ENCODE measurements around the gene ZNF638. TPM values are rescaled to one million over a fixed set of nuclear protein-coding genes. Genes with fewer than 3 reads are reported as not detected.

ZNF638 gene
- total RNA-seq, 4 donors from 2014 or later: 195 to 326 (median 252) TPM

DNA sequence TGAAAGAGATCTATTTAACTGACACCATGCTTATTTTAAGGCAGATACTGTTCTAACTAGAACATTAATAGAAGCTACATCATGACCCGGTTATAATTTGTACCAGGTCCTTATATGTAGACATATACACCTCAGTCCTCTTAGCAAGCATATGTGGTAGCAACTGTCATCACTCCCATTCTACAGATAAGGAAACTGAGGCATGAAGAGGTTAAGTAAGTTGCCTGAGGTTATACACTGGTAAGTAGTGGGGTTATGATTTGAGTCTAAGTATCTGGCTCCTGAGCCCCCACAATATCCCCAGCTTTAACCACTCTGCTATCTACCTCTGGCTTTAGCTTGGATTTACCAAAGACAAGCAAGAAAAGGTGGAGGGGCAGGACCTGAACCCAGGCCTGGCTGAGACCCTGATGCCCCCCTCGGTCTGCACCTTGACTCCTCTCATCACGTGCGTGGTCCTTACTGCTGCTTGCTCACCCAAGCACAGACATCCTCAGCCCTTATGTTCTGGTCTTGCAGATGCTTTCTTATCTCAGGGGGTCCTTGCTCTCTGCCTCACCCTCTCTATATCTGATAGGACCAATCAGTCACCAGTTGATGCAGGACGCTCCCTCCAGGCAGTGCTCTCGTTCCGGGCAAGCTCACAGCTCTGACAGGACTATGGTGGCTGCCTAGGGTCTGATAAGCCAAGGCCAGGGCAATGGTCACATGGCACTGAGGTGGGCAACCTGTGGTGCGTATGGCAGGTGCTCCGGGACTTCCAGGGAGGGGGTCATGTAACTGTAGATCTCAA is 125.7 kb downstream of the ZNF638 start:
- no peaks in the 10 kb centered on the region for H3K9me3 ChIP-seq
- intact Hi-C loops (cut with DNase I; ENCODE audit: low total_unique reads): no loop called here
- H3K4me3 ChIP-seq: no peak overlapping the region
- H3K27me3 ChIP-seq: peaks cover 0 to 4% of the 10 kb centered on the region in 2 donors
- TF ChIP-seq, protein P1, sequence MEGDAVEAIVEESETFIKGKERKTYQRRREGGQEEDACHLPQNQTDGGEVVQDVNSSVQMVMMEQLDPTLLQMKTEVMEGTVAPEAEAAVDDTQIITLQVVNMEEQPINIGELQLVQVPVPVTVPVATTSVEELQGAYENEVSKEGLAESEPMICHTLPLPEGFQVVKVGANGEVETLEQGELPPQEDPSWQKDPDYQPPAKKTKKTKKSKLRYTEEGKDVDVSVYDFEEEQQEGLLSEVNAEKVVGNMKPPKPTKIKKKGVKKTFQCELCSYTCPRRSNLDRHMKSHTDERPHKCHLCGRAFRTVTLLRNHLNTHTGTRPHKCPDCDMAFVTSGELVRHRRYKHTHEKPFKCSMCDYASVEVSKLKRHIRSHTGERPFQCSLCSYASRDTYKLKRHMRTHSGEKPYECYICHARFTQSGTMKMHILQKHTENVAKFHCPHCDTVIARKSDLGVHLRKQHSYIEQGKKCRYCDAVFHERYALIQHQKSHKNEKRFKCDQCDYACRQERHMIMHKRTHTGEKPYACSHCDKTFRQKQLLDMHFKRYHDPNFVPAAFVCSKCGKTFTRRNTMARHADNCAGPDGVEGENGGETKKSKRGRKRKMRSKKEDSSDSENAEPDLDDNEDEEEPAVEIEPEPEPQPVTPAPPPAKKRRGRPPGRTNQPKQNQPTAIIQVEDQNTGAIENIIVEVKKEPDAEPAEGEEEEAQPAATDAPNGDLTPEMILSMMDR (IDR thresholded peaks at IDR 0.05): no peak
- no peak for TF ChIP-seq POLR2A (IDR thresholded peaks at IDR 0.05)
- no peak for DNase-seq
- no peaks in the 10 kb centered on the region for H3K4me1 ChIP-seq
- H3K27ac ChIP-seq: no peak overlapping the region
- no peaks in the 10 kb centered on the region for H3K36me3 ChIP-seq

DNA sequence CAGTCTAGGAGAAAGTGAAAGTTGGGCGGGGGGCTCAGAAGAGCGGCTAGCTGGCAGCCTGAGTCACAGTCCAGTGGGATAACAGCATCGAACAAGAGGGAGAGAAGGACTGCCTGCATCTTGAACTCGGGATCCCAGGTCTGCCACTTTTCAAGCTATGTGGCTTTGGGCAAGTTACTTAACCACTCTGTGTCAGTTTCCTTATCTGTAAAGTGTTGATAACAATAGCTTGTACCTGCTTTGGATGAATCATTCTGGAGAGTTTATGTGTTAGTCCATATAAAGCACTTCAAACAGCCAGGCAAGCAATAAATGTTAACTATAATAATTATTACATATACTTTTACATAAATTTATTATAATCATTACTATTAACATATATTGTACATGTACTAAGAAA is 126.3 kb downstream of the ZNF638 start:
- Histone ChIP-seq H3K27me3 (peaks cover 0 to 4% of the 10 kb centered on the region in 2 donors), H3K27ac (no peak overlapping the region), H3K36me3 (no peaks in the 10 kb centered on the region), H3K9me3 (no peaks in the 10 kb centered on the region), H3K4me1 (no peaks in the 10 kb centered on the region), H3K4me3 (no peak overlapping the region)
- TF ChIP-seq, protein P1 (IDR thresholded peaks at IDR 0.05): no peak
- TF ChIP-seq POLR2A (IDR thresholded peaks at IDR 0.05): no peak
- intact Hi-C loops (cut with DNase I; ENCODE audit: low total_unique reads): no loop called here
- no peak for DNase-seq

DNA sequence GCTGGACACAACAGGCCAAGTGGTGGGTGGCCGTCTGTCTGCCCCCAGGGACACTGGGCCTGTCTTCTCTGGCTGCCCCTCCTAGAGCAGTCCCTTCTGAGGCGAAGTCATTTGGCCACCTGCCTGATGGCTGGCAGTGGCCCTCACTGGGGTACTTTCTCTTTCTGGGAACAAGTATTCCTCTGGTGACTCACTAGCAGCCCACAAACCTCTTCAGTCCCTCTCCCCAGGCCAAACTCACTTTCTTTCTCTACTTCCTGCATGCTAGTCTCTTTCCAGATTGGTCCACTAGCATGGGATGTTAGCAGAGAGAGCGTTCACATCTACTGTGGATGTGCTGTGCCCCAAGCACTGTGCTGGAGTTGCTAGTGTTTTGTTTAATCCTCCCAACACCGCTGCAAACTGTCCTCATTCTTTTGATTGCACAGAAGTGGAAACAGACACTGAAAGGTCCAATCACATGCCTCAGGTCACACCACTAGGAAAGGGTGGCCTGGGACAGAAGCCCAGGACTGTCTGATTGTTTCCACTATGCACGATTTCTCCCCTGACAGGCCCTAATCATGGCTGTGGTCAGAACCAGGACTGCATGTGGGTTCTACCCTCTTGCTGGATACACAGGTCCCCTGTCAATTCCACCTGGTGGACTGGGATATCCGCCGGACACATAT is 127.0 kb downstream of the ZNF638 start:
- H3K4me3 ChIP-seq: no peak overlapping the region
- peaks cover 0 to 4% of the 10 kb centered on the region in 2 donors for H3K27me3 ChIP-seq
- intact Hi-C loops (cut with DNase I; ENCODE audit: low total_unique reads): no loop called here
- no peak for TF ChIP-seq POLR2A (IDR thresholded peaks at IDR 0.05)
- TF ChIP-seq, protein P1 (IDR thresholded peaks at IDR 0.05): no peak
- H3K36me3 ChIP-seq: no peaks in the 10 kb centered on the region
- H3K27ac ChIP-seq: no peak overlapping the region
- no peaks in the 10 kb centered on the region for H3K9me3 ChIP-seq
- no peaks in the 10 kb centered on the region for H3K4me1 ChIP-seq
- no peak for DNase-seq

DNA sequence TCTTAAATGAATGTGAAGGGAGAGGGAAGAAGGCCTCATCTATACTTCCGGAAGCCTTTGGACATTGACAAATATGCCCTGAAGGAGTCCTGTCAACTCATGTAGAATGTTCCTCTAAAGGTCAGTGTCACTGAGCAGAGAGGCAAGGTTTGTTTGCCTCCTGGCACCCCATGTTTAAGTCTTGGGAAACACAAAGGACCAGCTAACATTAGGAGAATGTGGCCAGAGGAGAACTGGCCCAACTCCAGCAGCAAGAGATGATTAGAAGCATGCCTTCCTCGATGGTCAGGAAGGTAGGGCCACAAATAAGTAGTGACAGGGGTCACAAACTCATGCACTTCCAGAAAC is 127.5 kb downstream of the ZNF638 start:
- peaks cover 0 to 3% of the 10 kb centered on the region in 2 donors for H3K27me3 ChIP-seq
- no peak overlapping the region for H3K4me3 ChIP-seq
- H3K27ac ChIP-seq: no peak overlapping the region
- intact Hi-C loops (cut with DNase I; ENCODE audit: low total_unique reads): no loop called here
- no peaks in the 10 kb centered on the region for H3K4me1 ChIP-seq
- H3K9me3 ChIP-seq: no peaks in the 10 kb centered on the region
- no peaks in the 10 kb centered on the region for H3K36me3 ChIP-seq
- DNase-seq: no peak
- TF ChIP-seq, protein P1 (IDR thresholded peaks at IDR 0.05): no peak
- TF ChIP-seq POLR2A (IDR thresholded peaks at IDR 0.05): no peak

DNA sequence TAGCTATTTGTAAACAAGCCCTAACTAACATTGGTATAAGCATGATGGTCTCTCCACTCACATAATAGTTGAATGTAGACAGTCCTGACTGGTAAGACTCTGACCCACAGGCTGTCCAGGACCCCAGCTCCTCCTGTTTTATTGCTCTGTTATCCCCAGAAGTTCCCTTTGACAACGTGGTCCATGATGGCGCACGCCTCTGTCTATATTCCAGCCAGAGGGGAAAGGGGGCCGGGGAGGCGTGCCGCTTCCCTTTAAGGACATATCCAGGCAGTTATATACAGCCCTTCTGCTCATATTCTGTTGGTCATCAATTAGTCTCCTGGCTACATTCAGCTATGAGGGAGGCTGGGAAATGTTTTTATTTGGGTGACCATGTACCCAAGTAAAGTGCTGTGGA is 128.5 kb downstream of the ZNF638 start:
- Histone ChIP-seq H3K4me3 (no peak overlapping the region), H3K27ac (no peak overlapping the region), H3K27me3 (no peaks in the 10 kb centered on the region), H3K9me3 (no peaks in the 10 kb centered on the region), H3K36me3 (no peaks in the 10 kb centered on the region), H3K4me1 (no peaks in the 10 kb centered on the region)
- DNase-seq: no peak
- intact Hi-C loops (cut with DNase I; ENCODE audit: low total_unique reads): no loop called here
- TF ChIP-seq, protein P1 (IDR thresholded peaks at IDR 0.05): no peak
- no peak for TF ChIP-seq POLR2A (IDR thresholded peaks at IDR 0.05)
